CD8-positive, alpha-beta memory T cell (primary cell): ENCODE results near the gene ANKRD55. TPM values are rescaled to one million over a fixed set of nuclear protein-coding genes. Genes with fewer than 3 reads are reported as not detected.
"Not testable (repeated sequence)": the region's sequence is repeated elsewhere in the genome, so short reads cannot be mapped to it uniquely, and the experiment has no call there.

ENCODE experiments used
- CTCF ChIA-PET: fragments of 350-600 bp; sonication (Branson Sonifier 250); formaldehyde crosslinking; loops from one replicate; lab custom pipeline; 2021; ENCODE audit warnings: antibody characterized with exemption; lab: Charles Lee
- POLR2A ChIA-PET: fragments of 350-600 bp; sonication (Branson Sonifier 250); formaldehyde crosslinking; loops from one replicate; lab custom pipeline; 2021; ENCODE audit warnings: antibody characterized with exemption; lab: Charles Lee
- DNase-seq, 5 donors: peaks; one replicate each; pipeline versions ENCODE4 v3.0.0 to v3.0.0-alpha.2; 2020 to 2022; ENCODE audit warnings: mixed read lengths in 1 of 5
- H3K27ac ChIP-seq: one replicate; pipeline ENCODE4 v1.7.0; 2013; ENCODE audit warnings: low read depth, mild to moderate bottlenecking, low read length, moderate library complexity
- H3K27me3 ChIP-seq: 2 replicates; pipeline ENCODE4 v1.7.0; 2013; ENCODE audit warnings: low read length, mild to moderate bottlenecking; ENCODE audit not compliant: insufficient read depth, poor library complexity, severe bottlenecking
- H3K36me3 ChIP-seq: 2 replicates; pipeline ENCODE4 v1.7.0; 2013; ENCODE audit warnings: mild to moderate bottlenecking, low read length, moderate library complexity; ENCODE audit not compliant: insufficient read depth
- H3K4me1 ChIP-seq: 2 replicates; pipeline ENCODE4 v1.7.0; 2013; ENCODE audit warnings: mild to moderate bottlenecking, low read length, moderate library complexity; ENCODE audit not compliant: insufficient read depth
- H3K4me3 ChIP-seq: 2 replicates; pipeline ENCODE4 v1.7.0; 2013; ENCODE audit warnings: mild to moderate bottlenecking, low read length
- H3K9me3 ChIP-seq: 2 replicates; pipeline ENCODE4 v1.7.0; 2013; ENCODE audit warnings: mild to moderate bottlenecking, low read length
- H3K27ac Mint-ChIP-seq, 8 donors: one replicate each; pipeline ENCODE4 v1.8.0; 2020 to 2021; ENCODE audit warnings: mixed read lengths in 8 of 8, mild to moderate bottlenecking in 6 of 8, inconsistent platforms in 3 of 8, moderate library complexity in 3 of 8
- H3K27me3 Mint-ChIP-seq, 2 donors: one replicate each; pipeline ENCODE4 v1.8.0; 2020 to 2021; ENCODE audit warnings: mixed read lengths in 2 of 2, mild to moderate bottlenecking in 1 of 2, moderate library complexity in 1 of 2
- H3K36me3 Mint-ChIP-seq, 3 donors: one replicate each; pipeline ENCODE4 v1.8.0; 2020 to 2021; ENCODE audit warnings: mixed read lengths in 3 of 3, inconsistent platforms in 1 of 3, mild to moderate bottlenecking in 1 of 3
- H3K4me1 Mint-ChIP-seq, 3 donors: one replicate each; pipeline ENCODE4 v1.8.0; 2020 to 2021; ENCODE audit warnings: mixed read lengths in 3 of 3, inconsistent platforms in 1 of 3, mild to moderate bottlenecking in 1 of 3
- H3K4me3 Mint-ChIP-seq, 7 donors: one replicate each; pipeline ENCODE4 v1.8.0; 2020 to 2021; ENCODE audit warnings: mixed read lengths in 7 of 7, mild to moderate bottlenecking in 6 of 7, moderate library complexity in 4 of 7, inconsistent platforms in 2 of 7
- H3K9me3 Mint-ChIP-seq, 5 donors: one replicate each; pipeline ENCODE4 v1.8.0; 2020 to 2022; ENCODE audit warnings: mixed read lengths in 5 of 5, mild to moderate bottlenecking in 3 of 5, moderate library complexity in 2 of 5, inconsistent platforms in 1 of 5
- polyA plus RNA-seq: library from polyadenylated mRNA; unstranded; fragments of 300-500 nt; fragmentation: Illumina TruSeq; gene quantifications from one replicate; pipeline ENCODE4 v1.2.3, GENCODE V29; 2021
- total RNA-seq, 2 experiments: library from RNA; stranded (reverse); gene quantifications; one replicate each; pipeline ENCODE4 v1.2.3, GENCODE V29; 2021

ANKRD55 gene
- total and polyA plus RNA-seq, 3 experiments from 2014 or later = not detected

GRCh38 chr5:56262279-56262678, 29.1 kb upstream of the ANKRD55 start:
- Mint-ChIP-seq H3K36me3 (no peaks in the 10 kb centered on the region), H3K27me3 (peaks cover 5 to 6% of the 10 kb centered on the region in 2 donors), H3K27ac (no peak overlapping the region), H3K4me3 (no peak overlapping the region), H3K4me1 (no peaks in the 10 kb centered on the region), H3K9me3 (no peaks in the 10 kb centered on the region)
- CTCF ChIA-PET = no interaction called here
- Histone ChIP-seq H3K36me3 (no peaks in the 10 kb centered on the region), H3K27me3 (no peaks in the 10 kb centered on the region), H3K4me1 (no peaks in the 10 kb centered on the region), H3K9me3 (no peaks in the 10 kb centered on the region), H3K27ac (no peak overlapping the region), H3K4me3 (no peak overlapping the region)
- no peak for DNase-seq
- POLR2A ChIA-PET = no interaction called here

- no peak overlapping the region for H3K4me3 ChIP-seq
- no peak for DNase-seq
- no peak overlapping the region for H3K27ac ChIP-seq
- Mint-ChIP-seq H3K27ac (no peak overlapping the region), H3K4me1 (no peaks in the 10 kb centered on the region), H3K9me3 (no peaks in the 10 kb centered on the region), H3K27me3 (peaks cover 0 to 4% of the 10 kb centered on the region in 2 donors), H3K4me3 (no peak overlapping the region), H3K36me3 (no peaks in the 10 kb centered on the region)
- CTCF ChIA-PET = no interaction called here
- H3K27me3 ChIP-seq = no peaks in the 10 kb centered on the region
- POLR2A ChIA-PET = no interaction called here
- no peaks in the 10 kb centered on the region for H3K4me1 ChIP-seq
- H3K36me3 ChIP-seq = no peaks in the 10 kb centered on the region
- H3K9me3 ChIP-seq = no peaks in the 10 kb centered on the region
Measured at GRCh38 chr5:56259002-56259511, 25.9 kb upstream of the ANKRD55 start.

GRCh38 chr5:56257763-56258529, 24.8 kb upstream of the ANKRD55 start:
- H3K4me3 Mint-ChIP-seq, H3K4me1 ChIP-seq, H3K27me3 Mint-ChIP-seq, H3K9me3 Mint-ChIP-seq, H3K36me3 ChIP-seq, H3K4me1 Mint-ChIP-seq, H3K27ac ChIP-seq, CTCF ChIA-PET, H3K9me3 ChIP-seq, H3K4me3 ChIP-seq, POLR2A ChIA-PET, H3K36me3 Mint-ChIP-seq, H3K27me3 ChIP-seq, DNase-seq: not testable (repeated sequence)
- H3K27ac Mint-ChIP-seq = peak overlapping the region in 1 of 8 donors; percentile 79

DNA sequence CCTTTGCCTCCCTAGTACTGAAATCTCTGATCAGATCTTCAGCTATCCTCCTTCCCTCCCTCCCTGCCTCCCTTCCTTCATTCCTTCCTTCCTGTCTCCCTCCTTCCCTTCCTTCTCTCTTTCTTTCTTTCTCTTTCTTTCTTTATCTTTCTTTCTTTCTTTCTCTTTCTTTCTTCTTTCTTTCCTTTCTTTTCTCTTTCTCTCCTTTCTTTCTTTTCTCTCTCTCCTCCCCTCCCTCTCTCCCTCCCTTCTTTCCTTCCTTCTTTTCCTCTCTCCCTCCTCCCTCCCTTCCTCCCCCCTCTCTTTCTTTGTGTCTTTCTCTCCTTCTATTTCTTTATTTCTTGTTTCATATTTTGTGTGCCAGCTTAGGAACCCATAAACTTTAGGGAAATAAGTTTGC, 23.9 kb upstream of the ANKRD55 start:
- Mint-ChIP-seq H3K27ac (no peak overlapping the region), H3K27me3 (peaks cover 3 to 4% of the 10 kb centered on the region in 2 donors), H3K4me1 (no peaks in the 10 kb centered on the region), H3K36me3 (no peaks in the 10 kb centered on the region), H3K4me3 (no peak overlapping the region), H3K9me3 (no peaks in the 10 kb centered on the region)
- Histone ChIP-seq H3K4me1 (no peaks in the 10 kb centered on the region), H3K27ac (no peak overlapping the region), H3K4me3 (no peak overlapping the region), H3K9me3 (no peaks in the 10 kb centered on the region), H3K36me3 (no peaks in the 10 kb centered on the region), H3K27me3 (no peaks in the 10 kb centered on the region)
- ChIA-PET CTCF (no interaction called here), POLR2A (no interaction called here)
- no peak for DNase-seq

DNA sequence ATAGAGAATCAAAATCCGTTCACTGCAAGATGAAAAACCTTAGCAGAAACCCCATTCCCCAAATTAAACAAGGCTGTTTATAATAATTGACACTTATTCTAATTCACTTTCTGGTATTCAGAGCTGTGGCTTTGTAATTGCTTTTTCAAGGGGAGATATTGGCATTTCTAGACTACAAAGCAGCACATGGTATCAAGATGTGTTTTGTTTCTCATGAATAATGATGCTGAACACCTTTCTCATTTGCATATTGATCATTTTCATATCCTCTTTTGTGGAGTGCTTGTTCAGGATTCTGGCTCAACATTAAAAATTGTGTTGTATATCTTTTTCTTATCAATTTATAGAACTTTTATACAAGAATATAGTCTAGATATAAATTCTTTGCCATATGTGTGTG, 22.4 kb upstream of the ANKRD55 start:
- Histone ChIP-seq H3K4me1 (no peaks in the 10 kb centered on the region), H3K36me3 (no peaks in the 10 kb centered on the region), H3K27me3 (no peaks in the 10 kb centered on the region), H3K9me3 (no peaks in the 10 kb centered on the region), H3K4me3 (no peak overlapping the region), H3K27ac (no peak overlapping the region)
- no peak overlapping the region for H3K4me3 Mint-ChIP-seq
- ChIA-PET CTCF (no interaction called here), POLR2A (no interaction called here)
- H3K36me3 Mint-ChIP-seq = no peaks in the 10 kb centered on the region
- H3K9me3 Mint-ChIP-seq = no peaks in the 10 kb centered on the region
- DNase-seq = no peak
- H3K27me3 Mint-ChIP-seq = peaks cover 4 to 8% of the 10 kb centered on the region in 2 donors
- H3K27ac Mint-ChIP-seq = no peak overlapping the region
- H3K4me1 Mint-ChIP-seq = no peaks in the 10 kb centered on the region

DNA sequence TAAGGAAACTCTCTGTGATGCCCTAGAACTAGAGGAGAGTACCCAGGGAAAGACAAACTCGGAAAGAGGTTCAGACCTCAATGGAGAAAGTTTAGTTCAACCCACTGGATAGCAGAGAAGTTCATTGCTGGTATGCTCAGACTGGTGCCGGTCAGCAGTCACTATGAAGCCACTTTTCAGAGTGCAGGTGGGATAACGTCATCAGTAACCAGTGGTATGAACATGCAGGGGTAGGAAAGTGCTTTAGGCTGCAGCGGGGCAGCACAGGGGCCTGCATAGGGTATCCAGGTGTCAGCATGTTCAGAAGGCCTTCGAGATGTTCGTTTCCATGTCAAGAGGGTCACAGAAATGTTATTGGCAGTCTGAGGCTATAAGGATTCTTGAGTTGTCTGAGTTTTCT, 20.8 kb upstream of the ANKRD55 start:
- no peaks in the 10 kb centered on the region for H3K27me3 ChIP-seq
- peaks cover 0 to 3% (median 0%) of the 10 kb centered on the region in 5 donors for H3K9me3 Mint-ChIP-seq
- peaks cover 8 to 14% of the 10 kb centered on the region in 2 donors for H3K27me3 Mint-ChIP-seq
- ChIA-PET POLR2A (no interaction called here), CTCF (no interaction called here)
- no peak overlapping the region for H3K27ac Mint-ChIP-seq
- H3K4me1 ChIP-seq = no peaks in the 10 kb centered on the region
- H3K4me3 Mint-ChIP-seq = no peak overlapping the region
- H3K36me3 Mint-ChIP-seq = no peaks in the 10 kb centered on the region
- H3K36me3 ChIP-seq = no peaks in the 10 kb centered on the region
- DNase-seq = no peak
- no peaks in the 10 kb centered on the region for H3K9me3 ChIP-seq
- no peaks in the 10 kb centered on the region for H3K4me1 Mint-ChIP-seq
- no peak overlapping the region for H3K27ac ChIP-seq
- no peak overlapping the region for H3K4me3 ChIP-seq

DNA sequence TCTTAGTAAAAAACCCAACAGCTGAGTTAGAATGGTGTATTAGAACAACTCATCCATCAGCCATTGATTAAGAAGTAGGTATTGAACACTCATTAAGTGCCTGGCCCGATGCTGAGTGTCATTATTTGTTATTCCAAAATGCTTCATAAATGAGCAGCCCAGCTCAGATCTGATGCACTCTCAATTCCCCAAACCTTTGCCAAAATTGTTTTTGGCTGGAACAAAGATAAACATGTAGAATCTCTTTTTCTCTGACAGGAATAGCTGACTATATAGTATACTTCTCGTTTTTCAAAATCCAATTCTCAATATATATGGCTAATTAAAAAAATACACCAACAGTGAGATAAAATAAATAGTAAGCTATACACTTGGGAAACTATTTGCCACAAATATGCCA, 20.0 kb upstream of the ANKRD55 start:
- no peak for DNase-seq
- H3K36me3 Mint-ChIP-seq = no peaks in the 10 kb centered on the region
- H3K27ac ChIP-seq = no peak overlapping the region
- H3K4me3 ChIP-seq = no peak overlapping the region
- H3K9me3 ChIP-seq = no peaks in the 10 kb centered on the region
- no peak overlapping the region for H3K27ac Mint-ChIP-seq
- H3K4me1 ChIP-seq = no peaks in the 10 kb centered on the region
- H3K4me1 Mint-ChIP-seq = no peaks in the 10 kb centered on the region
- no peaks in the 10 kb centered on the region for H3K27me3 ChIP-seq
- H3K36me3 ChIP-seq = no peaks in the 10 kb centered on the region
- H3K27me3 Mint-ChIP-seq = peaks cover 6 to 14% of the 10 kb centered on the region in 2 donors
- ChIA-PET CTCF (no interaction called here), POLR2A (no interaction called here)
- no peak overlapping the region for H3K4me3 Mint-ChIP-seq
- peaks cover 0 to 4% (median 0%) of the 10 kb centered on the region in 5 donors for H3K9me3 Mint-ChIP-seq

DNA sequence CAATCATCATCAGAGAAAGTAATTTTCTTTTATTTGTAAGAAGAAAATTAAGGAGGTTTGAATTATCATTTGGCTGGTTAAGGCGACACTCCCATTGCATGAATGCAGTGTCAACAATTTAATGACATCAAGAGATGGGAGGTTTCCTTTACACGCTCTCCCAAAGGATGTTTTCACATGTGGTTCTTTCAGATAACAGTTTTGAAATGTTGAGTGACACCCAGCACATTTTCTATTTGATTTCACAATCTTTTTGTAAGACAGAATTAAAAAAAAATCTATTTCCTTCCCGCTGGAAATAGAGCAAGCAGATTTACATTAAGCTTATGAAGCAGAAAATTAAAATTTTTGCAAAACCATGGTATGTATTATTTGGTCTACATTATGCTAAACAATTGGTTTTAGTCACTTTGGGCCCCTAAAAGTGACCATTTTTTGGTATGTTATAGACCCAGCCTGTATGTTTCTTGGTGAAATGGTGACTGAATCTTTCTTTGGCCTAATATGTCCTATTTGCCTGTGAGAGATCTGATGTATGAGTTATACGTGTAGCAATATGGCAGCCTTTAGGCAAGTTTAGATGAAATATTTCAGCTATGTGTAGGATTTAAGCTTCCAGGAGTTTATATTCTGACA, 18.9 kb upstream of the ANKRD55 start:
- Histone ChIP-seq H3K4me3 (no peak overlapping the region), H3K36me3 (no peaks in the 10 kb centered on the region), H3K27me3 (no peaks in the 10 kb centered on the region), H3K27ac (no peak overlapping the region), H3K4me1 (no peaks in the 10 kb centered on the region), H3K9me3 (no peaks in the 10 kb centered on the region)
- Mint-ChIP-seq H3K27me3 (peaks cover 6 to 19% of the 10 kb centered on the region in 2 donors), H3K4me3 (no peak overlapping the region), H3K4me1 (no peaks in the 10 kb centered on the region), H3K27ac (no peak overlapping the region), H3K36me3 (no peaks in the 10 kb centered on the region), H3K9me3 (peaks cover 0 to 5% (median 0%) of the 10 kb centered on the region in 5 donors)
- no peak for DNase-seq
- ChIA-PET POLR2A (no interaction called here), CTCF (no interaction called here)
